KBM-7 (cell line): ENCODE measurements around the gene STK17A.
"Not testable (repeated sequence)": the region's sequence is repeated elsewhere in the genome, so short reads cannot be mapped to it uniquely, and the experiment has no call there.

Experiments used
- DNase-seq: peaks from one replicate; pipeline ENCODE4 v3.0.0-alpha.2; 2015
- in situ Hi-C: fragments of 300-500 bp; cut with MboI; formaldehyde crosslinking; loops from 2 replicates; pipeline ENCODE4 v1.14.3; 2020; ENCODE audit warnings: low sequenced_read_pairs, low pct_unique_long_range_greater_than_20kb, mixed read lengths

STK17A gene

GRCh38 chr7:43562383-43562782 lies 20.5 kb upstream of the STK17A start:
- DNase-seq = no peak
- in situ Hi-C loops = no loop called here

- in situ Hi-C loops = no loop called here
- no peak for DNase-seq
These were observed 17.1 kb upstream of the STK17A start for GRCh38 chr7:43565786-43566185.

- in situ Hi-C loops = no loop called here
- DNase-seq = no peak
These were observed 14.4 kb upstream of the STK17A start for GRCh38 chr7:43568529-43568928.

- DNase-seq = no peak
- in situ Hi-C loops = no loop called here
These were observed 13.5 kb upstream of the STK17A start for GRCh38 chr7:43569424-43569823.

GRCh38 chr7:43570688-43571365 lies 12.1 kb upstream of the STK17A start:
- no peak for DNase-seq
- in situ Hi-C loops = no loop called here

- peak; percentile 93 for DNase-seq
- in situ Hi-C loops = no loop called here
These were observed 10.3 kb upstream of the STK17A start for GRCh38 chr7:43572516-43573049.

- DNase-seq, in situ Hi-C loops: not testable (repeated sequence)
These were observed 9.1 kb upstream of the STK17A start for GRCh38 chr7:43573832-43574231.

- no peak for DNase-seq
- in situ Hi-C loops = no loop called here
These were observed 7.4 kb upstream of the STK17A start for GRCh38 chr7:43575506-43575905.

- in situ Hi-C loops = no loop called here
- DNase-seq = no peak
These were observed 6.7 kb upstream of the STK17A start for GRCh38 chr7:43576241-43576640.

GRCh38 chr7:43577485-43577951 lies 5.4 kb upstream of the STK17A start:
- in situ Hi-C loops = no loop called here
- DNase-seq = peak; percentile 88

- DNase-seq = peak; percentile 74
- in situ Hi-C loops = no loop called here
These were observed 701 bp downstream of the STK17A start for GRCh38 chr7:43583424-43584194.

- DNase-seq = peak; percentile 40
- in situ Hi-C loops = no loop called here
These were observed 1.3 kb downstream of the STK17A start for GRCh38 chr7:43584195-43584586.

- not testable (repeated sequence) for DNase-seq
These were observed 1.8 kb downstream of the STK17A start for GRCh38 chr7:43584733-43585132.

GRCh38 chr7:43585562-43585961 lies 2.7 kb downstream of the STK17A start:
- in situ Hi-C loops = no loop called here
- DNase-seq = no peak

More at GRCh38 chr7:43584733-43585132, 1.8 kb downstream of the STK17A start:
- in situ Hi-C loops = not testable (repeated sequence)

GRCh38 chr7:43586251-43586900 lies 3.5 kb downstream of the STK17A start:
- no peak for DNase-seq
- in situ Hi-C loops = no loop called here

GRCh38 chr7:43588477-43589132 lies 5.7 kb downstream of the STK17A start:
- in situ Hi-C loops = no loop called here
- DNase-seq = no peak

GRCh38 chr7:43589133-43589478 lies 6.2 kb downstream of the STK17A start:
- in situ Hi-C loops = no loop called here

GRCh38 chr7:43589728-43590127 lies 6.8 kb downstream of the STK17A start:
- in situ Hi-C loops = no loop called here
- DNase-seq = no peak

More at GRCh38 chr7:43589133-43589478, 6.2 kb downstream of the STK17A start:
- DNase-seq = no peak

GRCh38 chr7:43590862-43591557 lies 8.1 kb downstream of the STK17A start:
- DNase-seq = no peak
- in situ Hi-C loops = no loop called here
